ENCODE data around the gene LRRFIP2.

The LRRFIP2 gene

DNA sequence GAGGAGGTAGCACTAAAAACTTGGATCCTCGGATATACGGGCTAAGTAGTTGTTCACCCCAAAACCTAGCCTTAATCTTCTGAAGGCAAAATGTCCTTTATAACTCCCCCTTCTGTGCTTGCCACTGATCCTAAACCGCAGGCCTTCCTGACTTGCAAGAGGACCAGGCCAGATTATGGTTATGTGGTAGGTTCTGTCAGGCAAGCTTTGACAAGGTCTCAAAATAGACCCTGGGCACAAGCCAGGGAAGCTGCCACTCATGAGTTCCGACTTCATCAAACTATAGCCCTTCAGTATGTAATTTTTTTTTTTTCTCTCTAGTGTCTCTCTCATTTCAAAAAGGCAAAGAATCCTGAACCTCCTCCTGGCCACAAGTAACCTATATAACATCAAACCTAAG, 3.2 kb downstream of the LRRFIP2 start:
- no peak for DNase-seq (ENCODE audit: low read depth)

DNA sequence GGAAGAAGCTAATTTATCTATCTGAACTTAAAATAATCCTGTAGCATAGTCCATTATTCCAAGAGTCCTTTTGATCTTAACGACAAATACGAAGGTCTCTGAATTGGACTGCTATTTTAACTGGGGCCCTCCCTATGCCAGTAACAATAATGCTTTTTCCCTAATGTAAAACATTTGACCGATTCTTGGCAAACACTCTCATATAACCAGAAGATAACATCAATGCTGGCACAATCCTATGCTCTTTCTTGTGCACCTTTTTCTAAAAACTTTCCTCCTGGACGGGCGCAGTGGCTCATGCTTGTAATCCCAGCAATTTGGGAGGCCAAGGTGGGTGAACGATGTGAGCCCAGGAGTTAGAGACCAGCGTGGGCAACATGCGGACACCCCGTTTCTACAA, 3.9 kb downstream of the LRRFIP2 start:
- TF ChIP-seq, protein P1, sequence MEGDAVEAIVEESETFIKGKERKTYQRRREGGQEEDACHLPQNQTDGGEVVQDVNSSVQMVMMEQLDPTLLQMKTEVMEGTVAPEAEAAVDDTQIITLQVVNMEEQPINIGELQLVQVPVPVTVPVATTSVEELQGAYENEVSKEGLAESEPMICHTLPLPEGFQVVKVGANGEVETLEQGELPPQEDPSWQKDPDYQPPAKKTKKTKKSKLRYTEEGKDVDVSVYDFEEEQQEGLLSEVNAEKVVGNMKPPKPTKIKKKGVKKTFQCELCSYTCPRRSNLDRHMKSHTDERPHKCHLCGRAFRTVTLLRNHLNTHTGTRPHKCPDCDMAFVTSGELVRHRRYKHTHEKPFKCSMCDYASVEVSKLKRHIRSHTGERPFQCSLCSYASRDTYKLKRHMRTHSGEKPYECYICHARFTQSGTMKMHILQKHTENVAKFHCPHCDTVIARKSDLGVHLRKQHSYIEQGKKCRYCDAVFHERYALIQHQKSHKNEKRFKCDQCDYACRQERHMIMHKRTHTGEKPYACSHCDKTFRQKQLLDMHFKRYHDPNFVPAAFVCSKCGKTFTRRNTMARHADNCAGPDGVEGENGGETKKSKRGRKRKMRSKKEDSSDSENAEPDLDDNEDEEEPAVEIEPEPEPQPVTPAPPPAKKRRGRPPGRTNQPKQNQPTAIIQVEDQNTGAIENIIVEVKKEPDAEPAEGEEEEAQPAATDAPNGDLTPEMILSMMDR (conservative IDR thresholded peaks at IDR 0.05; ENCODE audit: low read depth, low read length) = no peak
- no peak for DNase-seq (ENCODE audit: low read depth)
- H3K4me3 ChIP-seq (ENCODE audit: low read length) = no peak overlapping the region

More for the DNA sequence above, 3.2 kb downstream of the LRRFIP2 start:
- TF ChIP-seq, protein P1 (conservative IDR thresholded peaks at IDR 0.05; ENCODE audit: low read depth, low read length) = no peak
- H3K4me3 ChIP-seq (ENCODE audit: low read length) = no peak overlapping the region

DNA sequence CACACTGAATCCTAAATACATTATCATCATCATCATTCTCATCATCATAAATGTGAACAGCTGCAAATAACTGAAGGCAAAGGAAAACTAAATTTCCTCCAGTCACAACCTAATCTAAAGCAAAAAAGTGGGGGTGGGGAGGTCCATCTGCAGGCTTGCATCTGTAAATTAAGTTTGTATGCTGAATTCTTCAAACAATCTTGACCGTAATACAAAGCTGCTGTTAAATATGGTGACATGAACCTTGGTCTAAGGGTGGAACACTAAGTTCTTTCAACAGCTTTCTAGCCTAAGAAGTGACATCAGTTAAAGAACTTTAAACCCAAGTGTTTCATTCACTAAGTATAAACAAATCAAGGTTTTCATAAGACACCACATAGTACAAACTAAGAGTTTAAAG, 4.3 kb downstream of the LRRFIP2 start:
- H3K4me3 ChIP-seq (ENCODE audit: low read length) = no peak overlapping the region
- TF ChIP-seq, protein P1 (conservative IDR thresholded peaks at IDR 0.05; ENCODE audit: low read depth, low read length) = no peak
- no peak for DNase-seq (ENCODE audit: low read depth)

DNA sequence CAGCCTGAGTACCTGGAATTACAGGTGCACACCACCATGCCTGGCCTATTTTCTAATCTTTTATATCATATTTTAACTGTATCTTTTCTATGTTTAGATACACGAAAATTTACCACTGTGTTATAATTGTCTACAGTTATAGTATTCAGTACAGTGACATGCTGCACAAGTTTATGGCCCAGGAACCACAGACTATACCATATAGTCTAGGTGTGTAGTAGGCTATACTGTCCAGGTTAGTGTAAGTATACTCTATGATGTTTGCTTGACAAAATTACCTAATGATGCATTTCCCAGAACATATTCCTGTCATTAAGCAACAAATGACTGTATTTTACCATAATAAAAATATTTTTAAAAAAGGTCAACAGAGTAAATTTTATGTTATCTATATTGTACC, 5.5 kb downstream of the LRRFIP2 start:
- TF ChIP-seq, protein P1 (conservative IDR thresholded peaks at IDR 0.05; ENCODE audit: low read depth, low read length) = no peak
- no peak for DNase-seq (ENCODE audit: low read depth)
- H3K4me3 ChIP-seq (ENCODE audit: low read length) = no peak overlapping the region

DNA sequence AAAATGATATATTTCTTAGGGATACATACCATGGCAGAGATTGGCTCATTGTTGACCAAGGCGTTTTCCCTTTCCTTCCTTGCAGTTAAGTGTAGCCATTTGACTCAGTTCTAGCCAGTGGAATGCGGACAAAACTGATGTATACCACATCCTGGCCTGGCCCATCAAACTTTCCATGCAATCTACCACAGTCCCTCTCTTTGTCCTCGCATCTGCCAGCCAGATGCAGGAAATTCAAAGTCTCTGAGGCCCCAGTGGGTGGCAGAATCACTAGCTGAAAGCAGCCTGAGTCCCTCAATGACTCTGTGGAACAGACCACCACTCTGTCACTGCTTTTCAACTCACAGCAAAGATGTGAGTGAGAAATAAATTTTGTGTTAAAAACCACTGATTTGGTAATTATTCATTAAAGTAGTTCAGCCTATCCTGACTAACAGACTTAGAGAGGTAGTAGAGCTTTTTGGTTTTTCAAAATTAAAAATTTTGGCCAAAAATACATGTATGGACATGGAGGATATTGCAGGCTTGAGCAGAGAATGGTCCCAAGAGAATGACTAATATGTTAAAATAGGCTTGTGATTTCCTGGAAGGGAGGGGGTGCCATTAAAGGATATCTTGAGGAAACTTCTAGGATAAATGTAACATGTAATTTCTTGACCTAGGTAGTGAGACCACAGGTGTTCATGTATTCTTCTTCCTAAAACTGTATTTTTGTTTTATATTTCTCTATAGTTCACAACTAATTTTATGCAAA, 10.9 kb downstream of the LRRFIP2 start:
- H3K4me3 ChIP-seq (ENCODE audit: low read length) = no peak overlapping the region
- no peak for DNase-seq (ENCODE audit: low read depth)
- TF ChIP-seq, protein P1 (conservative IDR thresholded peaks at IDR 0.05; ENCODE audit: low read depth, low read length) = no peak

DNA sequence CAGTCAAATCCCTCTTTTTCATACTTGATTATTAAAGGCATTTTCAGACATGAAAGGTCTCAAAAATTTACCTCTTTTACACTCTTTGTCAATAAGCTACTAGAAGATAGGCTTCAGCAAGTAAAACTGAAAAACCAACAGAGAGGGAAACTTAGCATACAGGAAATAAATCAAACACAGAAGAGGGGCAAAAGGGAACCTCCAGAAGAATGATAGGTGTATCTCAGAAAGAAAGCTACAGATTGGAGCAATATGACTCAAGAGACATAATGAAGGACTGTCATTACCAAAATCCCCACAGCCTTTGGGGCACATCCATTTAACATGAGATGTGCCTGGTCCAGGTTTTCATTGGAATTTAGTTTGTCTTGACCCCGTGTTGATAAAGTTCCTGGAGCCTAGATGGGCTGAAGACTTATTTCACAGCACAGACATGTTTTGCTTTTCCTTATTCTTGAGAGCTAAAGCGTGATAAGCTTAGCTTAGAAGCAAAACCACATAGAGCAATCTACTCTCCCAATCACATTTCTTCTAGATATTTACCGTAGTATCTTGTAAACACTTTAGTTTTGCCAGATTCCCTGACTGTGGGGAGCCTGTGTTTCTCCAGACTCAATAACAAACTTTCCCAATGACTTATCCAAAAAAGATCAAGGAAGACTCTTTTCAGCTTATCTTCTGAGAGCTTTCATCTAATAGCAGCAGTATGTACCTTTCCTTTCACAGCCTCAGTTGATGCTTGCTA, 11.7 kb downstream of the LRRFIP2 start:
- TF ChIP-seq, protein P1 (conservative IDR thresholded peaks at IDR 0.05; ENCODE audit: low read depth, low read length) = no peak
- DNase-seq (ENCODE audit: low read depth) = no peak

DNA sequence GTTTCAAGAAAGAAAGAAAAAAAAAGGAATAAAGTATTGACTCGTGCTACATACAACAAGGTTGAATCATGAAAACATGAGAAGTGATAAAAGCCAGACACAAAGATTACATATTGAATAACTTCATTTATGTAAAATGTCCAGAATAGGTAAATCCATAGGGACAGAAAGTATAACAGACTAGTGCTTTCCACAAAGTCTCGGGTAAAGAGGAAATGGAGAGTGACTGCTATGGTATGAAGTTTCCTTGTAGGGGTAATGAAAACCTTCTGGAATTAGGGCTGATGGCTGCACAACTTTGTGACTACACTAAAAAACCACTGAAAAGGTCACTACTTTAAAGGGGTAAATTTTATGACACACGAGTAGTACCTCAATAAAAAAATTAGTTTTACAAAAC, 13.0 kb downstream of the LRRFIP2 start:
- no peak for DNase-seq (ENCODE audit: low read depth)
- no peak overlapping the region for H3K4me3 ChIP-seq (ENCODE audit: low read length)
- TF ChIP-seq, protein P1 (conservative IDR thresholded peaks at IDR 0.05; ENCODE audit: low read depth, low read length) = no peak

More for the DNA sequence above, 11.7 kb downstream of the LRRFIP2 start:
- no peak overlapping the region for H3K4me3 ChIP-seq (ENCODE audit: low read length)
